Gastrocnemius medialis (tissue), 4 donors: ENCODE measurements around the gene THOC6. TPM values are rescaled to one million over a fixed set of nuclear protein-coding genes. Genes with fewer than 3 reads are reported as not detected.

Experiments used
- ATAC-seq, 2 donors: fragments of 150-250 bp; one replicate each; pipeline ENCODE4 v1.9.1; 2016
- DNase-seq, 2 donors: peaks; one replicate each; pipeline ENCODE4 v3.0.0-alpha.2; 2019
- H3K27ac ChIP-seq, 4 donors: fragments of 200-600 bp; sonication (generic); 1 replicate in 1 of 4; 2 replicates in 3 of 4; pipeline ENCODE4 v1.5.1; 2016 to 2018; ENCODE audit warnings: mild to moderate bottlenecking in 2 of 4, moderate library complexity in 1 of 4
- H3K27me3 ChIP-seq, 3 donors: fragments of 200-600 bp; sonication (generic) in 2 of 3; 1 replicate in 1 of 3; 2 replicates in 2 of 3; pipeline versions ENCODE4 v1.5.1 to v1.6.0; 2016 to 2019; ENCODE audit warnings: mild to moderate bottlenecking in 1 of 3, moderate library complexity in 1 of 3
- H3K36me3 ChIP-seq, 2 donors: fragments of 200-600 bp; sonication (generic) in 1 of 2; one replicate each; pipeline ENCODE4 v1.5.1; 2017 to 2018
- H3K4me1 ChIP-seq, 2 donors: fragments of 200-600 bp; sonication (generic) in 1 of 2; one replicate each; pipeline ENCODE4 v1.5.1; 2016 to 2017; ENCODE audit warnings: mild to moderate bottlenecking in 2 of 2
- H3K4me3 ChIP-seq, 4 donors: fragments of 200-600 bp; sonication (generic) in 3 of 4; 1 replicate in 1 of 4; 2 replicates in 3 of 4; pipeline ENCODE4 v1.5.1; 2016 to 2019; ENCODE audit warnings: mild to moderate bottlenecking in 2 of 4
- H3K9me3 ChIP-seq, 3 donors: fragments of 200-600 bp; sonication (generic) in 2 of 3; 1 replicate in 1 of 3; 2 replicates in 2 of 3; pipeline ENCODE4 v1.5.1; 2016 to 2019
- POLR2A ChIP-seq, 2 donors: fragments of 450-650 bp; IDR thresholded peaks; one replicate each; pipeline ENCODE4 v1.6.1; 2017; ENCODE audit warnings: antibody characterized with exemption in 2 of 2, mild to moderate bottlenecking in 2 of 2, moderate library complexity in 2 of 2
- in situ Hi-C, 4 donors: fragments of 200-750 bp; cut with MboI; loops; one replicate each; pipeline versions ENCODE4 v1.15.0 to v1.8.0; 2017; ENCODE audit warnings: low sequenced_read_pairs in 4 of 4
- intact Hi-C: fragments of 100-400 bp; cut with DNase I; formaldehyde crosslinking; loops from one replicate; pipeline ENCODE4 v1.15.1; 2023; ENCODE audit warnings: low total_unique reads
- total RNA-seq, 4 donors: library from RNA; depleted of rRNA; stranded (reverse); fragments of >200 nt; gene quantifications; one replicate each; pipeline versions ENCODE4 v1.1.0 to v1.2.3, GENCODE V29; 2016
- TF ChIP-seq, protein P1 (sequence below), 5 experiments: fragments of 450-650 bp in 3 of 5; fragments of 200-600 bp in 2 of 5; sonication (generic) in 2 of 5; IDR thresholded peaks in 4 of 5; conservative IDR thresholded peaks in 1 of 5; 1 replicate in 4 of 5; 2 replicates in 1 of 5; pipeline ENCODE4 v1.5.1; 2016 to 2019; ENCODE audit warnings: antibody characterized with exemption in 5 of 5, mild to moderate bottlenecking in 3 of 5, moderate library complexity in 3 of 5

THOC6 gene
- total RNA-seq, 4 donors from 2014 or later = 15.0 to 31.1 (median 21.5) TPM

DNA sequence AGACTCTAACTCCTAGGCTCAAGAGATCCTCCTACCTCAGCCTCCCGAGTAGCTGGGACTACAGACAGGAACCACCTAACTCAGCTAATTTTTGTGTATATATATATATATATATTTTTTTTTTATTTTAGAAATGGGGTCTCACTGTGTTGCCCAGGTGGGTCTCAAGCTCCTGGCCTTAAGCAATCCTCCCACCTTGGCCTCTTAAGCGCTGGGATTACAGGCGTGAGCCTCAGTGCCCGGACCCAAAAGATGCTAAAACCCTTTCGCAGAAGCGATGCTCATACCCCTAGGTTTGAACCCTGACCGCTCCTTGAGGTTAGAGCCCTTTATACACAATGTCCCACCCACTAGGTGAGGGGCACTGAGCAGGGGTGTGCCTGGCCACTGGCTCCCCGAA, 13.3 kb upstream of the THOC6 start:
- TF ChIP-seq POLR2A (IDR thresholded peaks at IDR 0.05) = no peak
- TF ChIP-seq, protein P1, sequence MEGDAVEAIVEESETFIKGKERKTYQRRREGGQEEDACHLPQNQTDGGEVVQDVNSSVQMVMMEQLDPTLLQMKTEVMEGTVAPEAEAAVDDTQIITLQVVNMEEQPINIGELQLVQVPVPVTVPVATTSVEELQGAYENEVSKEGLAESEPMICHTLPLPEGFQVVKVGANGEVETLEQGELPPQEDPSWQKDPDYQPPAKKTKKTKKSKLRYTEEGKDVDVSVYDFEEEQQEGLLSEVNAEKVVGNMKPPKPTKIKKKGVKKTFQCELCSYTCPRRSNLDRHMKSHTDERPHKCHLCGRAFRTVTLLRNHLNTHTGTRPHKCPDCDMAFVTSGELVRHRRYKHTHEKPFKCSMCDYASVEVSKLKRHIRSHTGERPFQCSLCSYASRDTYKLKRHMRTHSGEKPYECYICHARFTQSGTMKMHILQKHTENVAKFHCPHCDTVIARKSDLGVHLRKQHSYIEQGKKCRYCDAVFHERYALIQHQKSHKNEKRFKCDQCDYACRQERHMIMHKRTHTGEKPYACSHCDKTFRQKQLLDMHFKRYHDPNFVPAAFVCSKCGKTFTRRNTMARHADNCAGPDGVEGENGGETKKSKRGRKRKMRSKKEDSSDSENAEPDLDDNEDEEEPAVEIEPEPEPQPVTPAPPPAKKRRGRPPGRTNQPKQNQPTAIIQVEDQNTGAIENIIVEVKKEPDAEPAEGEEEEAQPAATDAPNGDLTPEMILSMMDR (IDR thresholded peaks at IDR 0.05 in 4 of 5, conservative IDR thresholded peaks at IDR 0.05 in 1 of 5) = no peak
- DNase-seq (no peak), ATAC-seq (no peak)
- Histone ChIP-seq H3K27me3 (peaks cover 26 to 33% (median 32%) of the 10 kb centered on the region in 3 donors), H3K36me3 (peaks cover 0 to 12% of the 10 kb centered on the region in 2 donors), H3K4me3 (no peak overlapping the region), H3K9me3 (no peaks in the 10 kb centered on the region), H3K27ac (no peak overlapping the region), H3K4me1 (no peaks in the 10 kb centered on the region)
- intact Hi-C loops = no loop called here
- in situ Hi-C loops = no loop called here

DNA sequence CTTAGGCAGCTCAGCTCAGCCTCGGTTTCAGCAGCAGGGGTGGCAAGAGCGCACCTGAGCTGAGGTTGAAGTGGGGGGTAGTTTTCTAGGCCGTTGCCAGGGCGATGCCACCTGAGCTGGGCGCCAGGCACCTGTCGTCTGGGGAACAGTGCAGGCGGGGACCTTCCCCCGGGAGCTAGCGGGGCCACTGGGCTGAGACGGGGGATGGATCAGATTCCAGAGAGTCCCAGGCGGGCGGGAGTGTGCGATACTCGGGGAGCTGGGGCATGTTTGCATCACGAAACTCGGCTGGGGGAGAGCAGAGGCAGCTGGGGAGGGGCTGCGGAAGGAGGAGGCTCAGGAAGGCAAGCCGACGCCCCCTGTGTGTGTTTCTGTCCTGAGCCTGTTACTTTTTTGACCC, 11.6 kb upstream of the THOC6 start:
- intact Hi-C loops = no loop called here
- ATAC-seq (no peak), DNase-seq (no peak)
- H3K27ac ChIP-seq = no peak overlapping the region
- peaks cover 0 to 2% of the 10 kb centered on the region in 2 donors for H3K36me3 ChIP-seq
- no peak for TF ChIP-seq POLR2A (IDR thresholded peaks at IDR 0.05)
- TF ChIP-seq, protein P1 (IDR thresholded peaks at IDR 0.05 in 4 of 5, conservative IDR thresholded peaks at IDR 0.05 in 1 of 5) = no peak
- no peak overlapping the region for H3K4me3 ChIP-seq
- in situ Hi-C loops = no loop called here
- H3K9me3 ChIP-seq = no peaks in the 10 kb centered on the region
- H3K27me3 ChIP-seq = peaks cover 27 to 37% (median 32%) of the 10 kb centered on the region in 3 donors
- no peaks in the 10 kb centered on the region for H3K4me1 ChIP-seq

DNA sequence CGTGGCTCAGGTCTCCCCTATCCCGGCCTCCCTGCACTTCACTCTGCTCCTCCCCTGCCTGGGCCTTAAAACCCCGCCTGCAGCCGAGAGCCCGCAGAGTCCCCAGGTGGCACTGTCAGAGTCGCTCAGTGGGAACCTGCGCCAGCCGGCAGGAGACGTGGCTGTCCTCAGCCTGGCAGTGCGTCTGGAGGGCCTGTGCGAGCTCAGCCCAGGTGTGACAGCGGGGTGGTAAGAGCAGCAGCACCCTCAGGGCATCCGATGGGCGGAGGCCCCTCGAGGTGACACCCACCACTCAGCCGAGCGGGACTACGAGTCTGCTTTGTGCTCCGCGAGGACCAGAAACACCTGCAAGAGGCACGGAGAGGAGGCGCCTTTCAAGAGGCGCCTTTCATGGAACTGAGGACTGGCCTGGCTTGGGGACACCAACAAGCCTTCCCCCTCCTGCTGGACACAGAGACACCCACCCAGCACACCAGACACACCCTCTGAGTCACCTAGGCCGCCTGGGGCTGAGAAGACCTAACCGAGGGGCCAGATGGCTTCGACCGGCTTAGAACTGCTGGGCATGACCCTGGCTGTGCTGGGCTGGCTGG, 10.9 kb upstream of the THOC6 start, which contains the start of gene CLDN9:
Gene CLDN9, plus strand, starts transcription at position 96 of the 593 bp plus-strand sequence. Its CDS starts 440 bp downstream, at position 536.
- Histone ChIP-seq H3K4me1 (no peaks in the 10 kb centered on the region), H3K27ac (no peak within 1 kb of the TSS), H3K9me3 (no peaks in the 10 kb centered on the region), H3K4me3 (no peak within 1 kb of the TSS), H3K27me3 (peaks cover 34 to 44% (median 36%) of the 10 kb centered on the region in 3 donors), H3K36me3 (no peaks in the 10 kb centered on the region)
- intact Hi-C loops = no loop called here
- ATAC-seq = no peak
- in situ Hi-C loops = no loop called here
- DNase-seq = no peak
- TF ChIP-seq POLR2A (IDR thresholded peaks at IDR 0.05) = no peak
- TF ChIP-seq, protein P1 (IDR thresholded peaks at IDR 0.05 in 4 of 5, conservative IDR thresholded peaks at IDR 0.05 in 1 of 5) = no peak

DNA sequence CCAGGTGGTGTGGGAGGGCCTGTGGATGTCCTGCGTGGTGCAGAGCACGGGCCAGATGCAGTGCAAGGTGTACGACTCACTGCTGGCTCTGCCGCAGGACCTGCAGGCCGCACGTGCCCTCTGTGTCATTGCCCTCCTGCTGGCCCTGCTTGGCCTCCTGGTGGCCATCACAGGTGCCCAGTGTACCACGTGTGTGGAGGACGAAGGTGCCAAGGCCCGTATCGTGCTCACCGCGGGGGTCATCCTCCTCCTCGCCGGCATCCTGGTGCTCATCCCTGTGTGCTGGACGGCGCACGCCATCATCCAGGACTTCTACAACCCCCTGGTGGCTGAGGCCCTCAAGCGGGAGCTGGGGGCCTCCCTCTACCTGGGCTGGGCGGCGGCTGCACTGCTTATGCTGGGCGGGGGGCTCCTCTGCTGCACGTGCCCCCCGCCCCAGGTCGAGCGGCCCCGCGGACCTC, 10.3 kb upstream of the THOC6 start:
- H3K9me3 ChIP-seq = no peaks in the 10 kb centered on the region
- intact Hi-C loops = no loop called here
- ATAC-seq = no peak
- no peak overlapping the region for H3K27ac ChIP-seq
- in situ Hi-C loops = no loop called here
- H3K27me3 ChIP-seq = peaks cover 38 to 48% (median 42%) of the 10 kb centered on the region in 3 donors
- DNase-seq = no peak
- TF ChIP-seq, protein P1 (IDR thresholded peaks at IDR 0.05 in 4 of 5, conservative IDR thresholded peaks at IDR 0.05 in 1 of 5) = no peak
- TF ChIP-seq POLR2A (IDR thresholded peaks at IDR 0.05) = no peak
- no peak overlapping the region for H3K4me3 ChIP-seq
- H3K4me1 ChIP-seq = no peaks in the 10 kb centered on the region
- H3K36me3 ChIP-seq = no peaks in the 10 kb centered on the region
